ENCODE measurements around the gene SELPLG.
A peak's percentile ranks its signal among the peaks of the same experiment; 100 is the strongest.

SELPLG gene

GRCh38 chr12:108649126-108649525, 15.4 kb upstream of the SELPLG start:
- in situ Hi-C loops (cut with HindIII; ENCODE audit: low sequenced_read_pairs) = no loop called here
- no peak for DNase-seq (ENCODE audit: low read depth)

GRCh38 chr12:108648371-108648770, 14.7 kb upstream of the SELPLG start:
- DNase-seq (ENCODE audit: low read depth) = no peak
- in situ Hi-C loops (cut with HindIII; ENCODE audit: low sequenced_read_pairs) = no loop called here
- no peak overlapping the region for H3K4me3 ChIP-seq (ENCODE audit: low read depth, low read length)
- TF ChIP-seq CTCF (IDR thresholded peaks at IDR 0.05; ENCODE audit: low read depth, low read length, missing control alignments) = no peak

More at GRCh38 chr12:108649126-108649525, 15.4 kb upstream of the SELPLG start:
- no peak for TF ChIP-seq CTCF (IDR thresholded peaks at IDR 0.05; ENCODE audit: low read depth, low read length, missing control alignments)
- H3K4me3 ChIP-seq (ENCODE audit: low read depth, low read length) = no peak overlapping the region

- no peak overlapping the region for H3K4me3 ChIP-seq (ENCODE audit: low read depth, low read length)
- DNase-seq (ENCODE audit: low read depth) = no peak
- no peak for TF ChIP-seq CTCF (IDR thresholded peaks at IDR 0.05; ENCODE audit: low read depth, low read length, missing control alignments)
- in situ Hi-C loops (cut with HindIII; ENCODE audit: low sequenced_read_pairs) = no loop called here
Observed at GRCh38 chr12:108647585-108648287, 14.0 kb upstream of the SELPLG start.

GRCh38 chr12:108646600-108647579, 13.2 kb upstream of the SELPLG start:
- peak; percentile 28 for TF ChIP-seq CTCF (IDR thresholded peaks at IDR 0.05; ENCODE audit: low read depth, low read length, missing control alignments)
- H3K4me3 ChIP-seq (ENCODE audit: low read depth, low read length) = no peak overlapping the region
- no peak for DNase-seq (ENCODE audit: low read depth)
- in situ Hi-C loops (cut with HindIII; ENCODE audit: low sequenced_read_pairs) = no loop called here

GRCh38 chr12:108645686-108646599, 12.2 kb upstream of the SELPLG start:
- no peak for DNase-seq (ENCODE audit: low read depth)
- in situ Hi-C loops (cut with HindIII; ENCODE audit: low sequenced_read_pairs) = no loop called here
- no peak overlapping the region for H3K4me3 ChIP-seq (ENCODE audit: low read depth, low read length)
- TF ChIP-seq CTCF (IDR thresholded peaks at IDR 0.05; ENCODE audit: low read depth, low read length, missing control alignments) = no peak

- in situ Hi-C loops (cut with HindIII; ENCODE audit: low sequenced_read_pairs) = no loop called here
- H3K4me3 ChIP-seq (ENCODE audit: low read depth, low read length) = no peak overlapping the region
- DNase-seq (ENCODE audit: low read depth) = no peak
- TF ChIP-seq CTCF (IDR thresholded peaks at IDR 0.05; ENCODE audit: low read depth, low read length, missing control alignments) = no peak
Observed at GRCh38 chr12:108644811-108645120, 11.1 kb upstream of the SELPLG start.
